Measurements from ENCODE around the gene ZNF574.

The ZNF574 gene

DNA sequence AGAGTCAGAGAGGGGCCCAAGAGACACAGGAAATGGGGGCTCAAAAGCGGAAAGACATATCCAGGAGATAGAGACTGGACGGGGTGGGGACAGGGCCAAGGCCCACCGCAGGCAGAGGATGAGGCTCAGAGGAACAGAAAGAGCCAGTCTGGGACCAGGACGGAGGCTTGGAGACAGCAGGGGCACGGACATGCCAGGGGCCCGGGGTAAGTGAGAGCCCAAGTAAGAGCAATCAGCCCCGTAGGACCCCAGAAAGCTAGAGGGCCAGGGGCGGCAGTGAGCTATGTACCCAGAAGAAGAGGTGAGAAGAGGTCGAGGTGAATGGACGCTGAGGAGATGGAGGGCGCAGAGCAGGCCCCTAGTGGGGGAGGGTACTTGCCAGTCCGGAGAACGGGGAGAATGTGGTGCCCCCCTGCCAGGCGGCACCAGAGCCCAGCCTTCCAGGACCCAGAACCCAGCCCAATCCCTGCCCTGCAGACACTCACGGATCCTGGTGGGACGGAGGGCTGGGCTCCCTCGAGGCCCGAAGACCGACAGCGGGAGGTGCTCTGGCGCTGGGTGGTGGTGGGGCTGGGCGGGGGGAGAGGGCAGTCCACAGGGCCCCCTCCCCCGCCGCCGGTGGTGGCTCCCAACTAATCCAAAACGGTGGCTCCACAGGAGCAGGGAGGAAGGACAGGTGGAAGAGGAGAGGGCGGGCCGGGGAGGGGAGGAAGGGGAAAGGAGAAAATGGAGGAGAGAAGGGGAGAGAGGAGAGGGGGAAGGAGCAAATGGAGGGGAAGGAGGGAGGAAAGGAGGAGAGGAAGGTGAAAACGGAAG lies 7.0 kb upstream of the ZNF574 start:
- no peaks in the 10 kb centered on the region for H3K36me3 ChIP-seq (replicated peaks; ENCODE audit: low read depth, low read length)
- H3K9ac ChIP-seq (ENCODE audit: low read length), result no peak overlapping the region
- H3K79me2 ChIP-seq (ENCODE audit: low read length), result no peaks in the 10 kb centered on the region
- peaks cover 28% of the 10 kb centered on the region for H3K27me3 ChIP-seq (ENCODE audit: low read depth, low read length)
- no peaks in the 10 kb centered on the region for H3K9me3 ChIP-seq (ENCODE audit: insufficient read depth, low read length)
- H4K20me1 ChIP-seq (ENCODE audit: insufficient read depth, low read length), result no peaks in the 10 kb centered on the region
- no peak overlapping the region for H3K27ac ChIP-seq (ENCODE audit: low read length)
- H3K4me3 ChIP-seq (ENCODE audit: low read length), result no peak overlapping the region
- no peak overlapping the region for H2AFZ ChIP-seq (ENCODE audit: low read depth, low read length)
- no peaks in the 10 kb centered on the region for H3K4me1 ChIP-seq (ENCODE audit: low read length)
- no peak overlapping the region for H3K4me2 ChIP-seq (ENCODE audit: low read length)
- TF ChIP-seq, protein P1, sequence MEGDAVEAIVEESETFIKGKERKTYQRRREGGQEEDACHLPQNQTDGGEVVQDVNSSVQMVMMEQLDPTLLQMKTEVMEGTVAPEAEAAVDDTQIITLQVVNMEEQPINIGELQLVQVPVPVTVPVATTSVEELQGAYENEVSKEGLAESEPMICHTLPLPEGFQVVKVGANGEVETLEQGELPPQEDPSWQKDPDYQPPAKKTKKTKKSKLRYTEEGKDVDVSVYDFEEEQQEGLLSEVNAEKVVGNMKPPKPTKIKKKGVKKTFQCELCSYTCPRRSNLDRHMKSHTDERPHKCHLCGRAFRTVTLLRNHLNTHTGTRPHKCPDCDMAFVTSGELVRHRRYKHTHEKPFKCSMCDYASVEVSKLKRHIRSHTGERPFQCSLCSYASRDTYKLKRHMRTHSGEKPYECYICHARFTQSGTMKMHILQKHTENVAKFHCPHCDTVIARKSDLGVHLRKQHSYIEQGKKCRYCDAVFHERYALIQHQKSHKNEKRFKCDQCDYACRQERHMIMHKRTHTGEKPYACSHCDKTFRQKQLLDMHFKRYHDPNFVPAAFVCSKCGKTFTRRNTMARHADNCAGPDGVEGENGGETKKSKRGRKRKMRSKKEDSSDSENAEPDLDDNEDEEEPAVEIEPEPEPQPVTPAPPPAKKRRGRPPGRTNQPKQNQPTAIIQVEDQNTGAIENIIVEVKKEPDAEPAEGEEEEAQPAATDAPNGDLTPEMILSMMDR (IDR thresholded peaks at IDR 0.05; ENCODE audit: low read depth, low read length), result no peak
- TF ChIP-seq EZH2phosphoT487 (IDR thresholded peaks at IDR 0.05; ENCODE audit: low read depth), result no peak

DNA sequence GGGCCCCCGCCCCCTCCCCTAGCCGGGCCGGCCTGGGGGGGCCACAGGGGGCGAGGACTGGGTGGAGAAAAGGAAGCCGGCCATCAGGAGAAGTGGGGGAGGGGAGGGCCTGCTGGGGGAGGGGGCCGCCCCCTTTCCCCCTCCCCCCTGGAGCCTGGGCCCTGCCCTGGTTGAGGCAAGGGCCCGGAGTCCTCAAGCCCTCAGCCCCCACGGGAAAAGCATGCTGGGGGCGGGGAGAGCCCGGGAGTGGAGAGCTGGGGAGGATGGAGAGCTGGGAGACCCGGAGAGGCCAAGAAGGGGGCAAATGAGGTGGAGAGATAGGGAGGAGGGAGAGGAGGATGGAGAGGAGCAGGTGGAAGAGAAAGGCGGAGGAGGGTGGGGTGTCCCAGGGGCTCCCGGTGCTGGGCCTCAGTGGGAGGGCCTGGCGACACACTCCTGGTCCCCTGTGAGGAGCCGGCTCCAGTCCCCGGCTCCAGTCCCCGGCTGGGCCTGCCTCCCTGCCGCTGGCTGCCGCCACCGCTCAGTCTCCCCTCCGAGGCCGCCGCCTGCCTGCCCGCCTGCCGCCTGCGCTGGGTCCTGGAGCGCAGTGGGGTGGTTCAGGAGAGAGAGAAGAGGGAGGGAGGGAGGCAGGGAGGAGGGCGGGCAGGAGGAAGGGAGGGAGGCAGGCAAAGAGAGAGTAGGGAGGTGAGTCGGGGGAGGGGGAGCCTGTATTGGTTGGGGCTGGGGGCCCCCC lies 6.2 kb upstream of the ZNF574 start, which contains the start of gene GRIK5:
TSS of gene GRIK5 (minus strand) at position 588 of the 733 bp plus-strand sequence. CDS start 4,436 bp downstream, outside the sequence.
- Histone ChIP-seq H3K36me3 (replicated peaks; ENCODE audit: low read depth, low read length) (no peaks in the 10 kb centered on the region), H3K27me3 (ENCODE audit: low read depth, low read length) (peaks cover 28% of the 10 kb centered on the region), H3K4me2 (ENCODE audit: low read length) (no peak within 1 kb of the TSS), H3K9me3 (ENCODE audit: insufficient read depth, low read length) (no peaks in the 10 kb centered on the region), H3K9ac (ENCODE audit: low read length) (no peak within 1 kb of the TSS), H2AFZ (ENCODE audit: low read depth, low read length) (no peak within 1 kb of the TSS), H3K4me3 (ENCODE audit: low read length) (no peak within 1 kb of the TSS), H3K4me1 (ENCODE audit: low read length) (peaks cover 4% of the 10 kb centered on the region), H3K79me2 (ENCODE audit: low read length) (peaks cover 3% of the 10 kb centered on the region), H3K27ac (ENCODE audit: low read length) (no peak within 1 kb of the TSS), H4K20me1 (ENCODE audit: insufficient read depth, low read length) (no peaks in the 10 kb centered on the region)
- TF ChIP-seq, protein P1 (IDR thresholded peaks at IDR 0.05; ENCODE audit: low read depth, low read length), result no peak
- no peak for TF ChIP-seq EZH2phosphoT487 (IDR thresholded peaks at IDR 0.05; ENCODE audit: low read depth)

DNA sequence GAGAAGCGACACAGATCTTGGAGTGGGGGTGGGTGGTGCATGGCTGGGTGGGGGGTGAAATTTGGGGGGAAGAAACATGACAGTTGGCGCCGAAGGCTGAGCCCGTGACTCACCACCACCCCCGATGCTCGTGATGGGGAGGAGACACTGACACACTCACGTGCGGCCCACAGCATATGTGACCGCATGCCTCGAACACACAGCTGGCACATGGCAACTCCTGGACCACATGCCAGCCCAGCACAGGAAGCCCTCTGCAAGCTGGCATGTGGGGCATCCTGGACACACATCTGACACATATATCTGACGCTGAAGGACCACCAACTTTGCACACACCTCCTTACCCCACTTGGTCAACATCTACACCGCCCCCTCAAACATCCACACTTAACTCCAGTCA lies 4.7 kb upstream of the ZNF574 start:
- Histone ChIP-seq H4K20me1 (ENCODE audit: insufficient read depth, low read length) (no peaks in the 10 kb centered on the region), H3K79me2 (ENCODE audit: low read length) (peaks cover 14% of the 10 kb centered on the region), H3K27me3 (ENCODE audit: low read depth, low read length) (peaks cover 28% of the 10 kb centered on the region), H3K4me3 (ENCODE audit: low read length) (no peak overlapping the region), H3K36me3 (replicated peaks; ENCODE audit: low read depth, low read length) (no peaks in the 10 kb centered on the region), H3K4me2 (ENCODE audit: low read length) (no peak overlapping the region), H3K9ac (ENCODE audit: low read length) (no peak overlapping the region), H2AFZ (ENCODE audit: low read depth, low read length) (no peak overlapping the region), H3K9me3 (ENCODE audit: insufficient read depth, low read length) (no peaks in the 10 kb centered on the region), H3K4me1 (ENCODE audit: low read length) (peaks cover 7% of the 10 kb centered on the region), H3K27ac (ENCODE audit: low read length) (no peak overlapping the region)
- TF ChIP-seq, protein P1 (IDR thresholded peaks at IDR 0.05; ENCODE audit: low read depth, low read length), result no peak
- TF ChIP-seq EZH2phosphoT487 (IDR thresholded peaks at IDR 0.05; ENCODE audit: low read depth), result no peak
